NCI-H345 (cell line): ENCODE results near the gene PROS1.
"Not testable (repeated sequence)": the region's sequence is repeated elsewhere in the genome, so short reads cannot be mapped to it uniquely, and the experiment has no call there.

Experiments used
- DNase-seq: peaks from one replicate; lab custom pipeline; 2025; lab: John Stamatoyannopoulos, UW

The PROS1 gene

DNA sequence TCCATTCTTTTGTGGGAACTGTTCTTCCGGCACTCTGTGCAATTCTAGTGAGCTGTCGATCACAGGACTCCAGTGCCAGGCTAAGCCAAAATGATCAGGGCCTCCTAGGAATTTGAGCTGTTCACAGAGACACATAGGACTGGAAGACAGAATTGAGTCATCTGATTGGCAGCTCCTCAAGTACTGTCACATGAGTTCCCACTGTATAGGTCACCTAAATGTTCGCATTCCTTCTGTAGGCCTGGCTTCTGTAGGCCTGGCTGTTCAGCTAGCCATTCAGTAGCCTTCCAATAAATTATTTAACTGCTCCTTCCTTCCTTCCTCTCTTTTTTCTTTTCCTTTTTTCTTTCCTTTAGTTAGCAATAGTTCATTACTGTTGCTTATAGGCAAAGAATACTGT lies 4.3 kb downstream of the PROS1 start:
- DNase-seq: no peak

DNA sequence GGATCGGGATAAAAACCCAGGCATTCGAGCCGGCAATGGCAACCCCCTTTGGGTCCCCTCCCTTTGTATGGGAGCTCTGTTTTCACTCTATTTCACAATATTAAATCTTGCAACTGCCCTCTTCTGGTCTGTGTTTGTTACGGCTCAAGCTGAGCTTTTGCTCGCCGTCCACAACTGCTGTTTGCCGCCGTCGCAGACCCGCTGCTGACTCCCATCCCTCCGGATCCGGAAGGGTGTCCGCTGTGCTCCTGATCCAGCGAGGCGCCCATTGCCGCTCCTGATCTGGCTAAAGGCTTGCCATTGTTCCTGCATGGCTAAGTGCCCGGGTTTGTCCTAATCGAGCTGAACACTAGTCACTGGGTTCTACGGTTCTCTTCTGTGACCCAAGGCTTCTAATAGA lies 8.6 kb downstream of the PROS1 start:
- not testable (repeated sequence) for DNase-seq

DNA sequence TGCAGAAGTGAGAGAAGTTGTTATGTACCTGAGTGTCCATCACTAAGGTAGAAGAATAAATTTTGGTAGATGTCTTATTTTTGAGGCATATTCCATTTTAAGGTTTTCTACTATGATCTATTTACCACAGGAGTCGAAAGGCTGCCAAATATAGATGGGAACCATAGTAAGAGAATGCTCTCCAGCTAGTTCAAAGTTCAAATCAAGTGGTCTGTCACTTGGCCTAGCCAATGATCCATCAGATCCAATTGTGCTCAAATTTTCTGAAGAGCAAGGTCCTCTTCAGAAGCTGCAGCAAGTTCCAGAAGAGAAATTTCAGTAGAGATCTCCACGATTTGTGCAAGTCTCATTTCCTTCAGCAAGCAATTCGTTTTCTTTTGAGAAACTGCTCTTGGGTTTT lies 10.9 kb downstream of the PROS1 start:
- DNase-seq: no peak

GRCh38 chr3:93961489-93961888 lies 12.2 kb downstream of the PROS1 start:
- DNase-seq: no peak

GRCh38 chr3:93961026-93961425 lies 12.7 kb downstream of the PROS1 start:
- DNase-seq: no peak

DNA sequence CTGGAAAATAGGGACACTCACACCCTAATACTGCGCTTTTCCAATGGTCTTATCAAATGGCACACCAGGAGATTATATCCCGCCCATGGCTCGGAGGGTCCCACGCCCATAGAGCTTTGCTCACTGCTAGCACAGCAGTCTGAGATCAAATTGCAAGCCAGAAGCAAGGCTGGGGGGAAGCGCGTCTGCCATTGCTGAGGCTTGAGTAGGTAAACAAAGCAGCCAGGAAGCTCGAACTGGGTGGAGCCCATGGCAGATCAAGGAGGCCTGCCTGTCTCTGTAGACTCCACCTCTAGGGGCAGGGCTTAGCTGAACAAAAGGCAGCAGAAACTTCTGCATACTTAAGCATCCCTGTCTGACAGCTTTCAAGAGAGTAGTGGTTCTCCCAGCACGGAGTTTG lies 23.7 kb downstream of the PROS1 start:
- peak; percentile 1 for DNase-seq

DNA sequence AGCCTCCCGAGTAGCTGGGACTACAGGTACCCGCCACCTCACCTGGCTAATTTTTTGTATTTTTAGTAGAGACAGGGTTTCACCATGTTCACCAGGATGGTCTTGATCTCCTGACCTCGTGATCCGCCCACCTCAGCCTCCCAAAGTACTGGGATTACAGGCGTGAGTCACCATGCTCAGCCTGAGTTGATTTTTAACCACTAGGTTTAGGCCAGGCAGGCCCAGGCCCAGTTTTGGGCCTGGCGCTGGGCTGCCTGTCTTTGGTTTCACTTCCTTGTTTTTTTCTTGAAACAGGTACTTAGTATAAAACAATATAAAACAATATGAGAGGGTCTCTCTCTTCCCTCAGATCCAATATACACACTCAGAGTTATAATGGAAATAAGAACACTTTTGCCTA lies 36.2 kb downstream of the PROS1 start:
- DNase-seq: not testable (repeated sequence)

DNA sequence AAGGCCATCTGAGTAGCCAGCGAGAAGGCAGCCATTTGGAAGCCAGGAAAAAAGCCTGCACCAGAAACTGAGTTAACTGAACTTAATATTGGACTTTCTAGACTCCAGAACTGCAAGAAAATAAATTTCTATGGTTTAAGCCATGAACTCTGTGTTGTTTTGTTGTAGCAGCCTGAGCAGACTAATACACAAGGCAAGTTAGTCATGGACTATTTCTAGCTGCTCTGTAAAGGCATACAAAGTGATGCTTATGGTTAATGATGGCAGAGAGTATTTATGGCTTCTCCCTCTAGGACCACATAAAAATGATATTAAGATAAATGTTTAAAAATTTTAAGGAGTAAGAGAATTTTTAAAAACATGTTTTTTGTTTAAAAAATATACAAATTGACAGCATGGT lies 37.1 kb downstream of the PROS1 start:
- no peak for DNase-seq

DNA sequence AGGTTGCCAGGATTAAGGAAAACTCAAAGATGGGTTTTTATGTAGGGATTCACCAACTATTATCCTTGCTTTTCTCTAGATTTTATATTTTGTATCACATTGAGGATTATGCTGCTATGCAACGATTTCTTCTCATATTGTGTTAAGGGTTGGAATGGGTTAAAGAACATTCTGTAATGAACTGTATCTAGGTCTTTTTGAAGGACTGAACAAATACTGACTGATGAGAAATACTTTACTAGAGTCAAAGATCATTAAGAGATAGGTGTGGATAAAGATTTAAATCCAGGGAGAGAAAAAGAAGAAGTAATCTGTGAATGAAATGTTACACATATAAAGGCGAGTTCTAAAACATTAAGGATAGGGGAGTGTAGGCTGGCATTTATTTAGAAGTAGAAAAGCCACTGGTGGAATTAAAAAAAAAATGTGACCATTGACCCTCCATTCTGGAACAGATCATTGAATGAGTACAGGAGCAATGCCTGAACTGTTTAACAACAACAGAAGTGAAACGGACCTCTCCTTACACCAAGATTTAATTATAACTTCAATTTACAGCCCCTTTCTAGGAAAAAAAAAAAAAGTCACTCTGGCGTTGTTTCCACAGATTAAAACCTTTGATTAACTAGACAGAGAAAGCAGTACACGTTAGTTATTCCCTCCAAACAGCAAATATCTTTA lies 39.2 kb downstream of the PROS1 start:
- no peak for DNase-seq

DNA sequence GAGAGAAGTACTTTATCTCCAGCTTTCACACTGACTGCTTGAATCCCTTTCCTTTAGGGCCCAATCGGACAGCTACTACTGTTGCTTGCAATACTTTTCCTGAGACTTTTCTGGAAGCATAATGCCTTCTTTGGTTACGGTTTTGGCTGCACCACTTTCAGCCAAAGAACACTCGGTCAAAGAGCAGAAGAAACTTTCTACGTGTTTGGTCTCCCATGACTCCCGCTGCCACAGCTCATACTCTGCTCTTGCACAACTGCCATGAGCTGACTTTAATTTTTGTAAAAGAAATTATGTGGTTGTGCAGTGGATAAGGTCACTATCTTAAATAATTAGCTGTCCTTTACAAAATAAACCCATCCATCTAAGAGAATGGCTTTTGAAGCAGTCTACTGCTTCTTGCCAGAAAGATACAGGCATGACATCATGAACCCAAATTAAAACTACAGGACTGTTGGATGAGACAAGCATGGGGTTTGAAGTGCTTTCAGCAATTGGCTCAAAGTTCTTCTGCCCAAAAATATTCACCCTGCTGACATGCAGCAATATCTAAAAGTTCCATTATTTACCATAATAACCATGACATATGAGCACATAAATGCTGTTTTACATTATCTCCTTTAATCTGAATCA lies 42.0 kb downstream of the PROS1 start:
- DNase-seq: no peak

DNA sequence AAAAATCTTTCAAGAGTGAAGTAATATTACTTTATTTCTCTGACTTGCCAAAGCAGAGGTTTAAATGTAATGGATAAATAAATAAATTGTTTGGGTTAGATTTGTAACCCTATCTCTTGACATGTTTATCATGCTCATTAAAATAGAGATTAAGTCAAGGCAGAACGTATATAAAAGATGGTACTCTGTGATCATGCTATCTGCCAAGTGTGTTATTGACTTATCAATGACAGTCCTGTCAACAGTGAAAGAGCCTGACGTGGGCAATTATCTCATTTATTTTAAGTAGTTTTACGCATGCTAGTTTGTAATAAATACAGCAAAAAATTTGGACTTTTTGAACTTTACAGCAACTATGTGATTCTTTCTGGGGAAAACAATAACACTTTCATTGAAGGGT lies 43.7 kb downstream of the PROS1 start:
- DNase-seq: no peak

GRCh38 chr3:93926789-93927188 lies 46.9 kb downstream of the PROS1 start:
- no peak for DNase-seq

DNA sequence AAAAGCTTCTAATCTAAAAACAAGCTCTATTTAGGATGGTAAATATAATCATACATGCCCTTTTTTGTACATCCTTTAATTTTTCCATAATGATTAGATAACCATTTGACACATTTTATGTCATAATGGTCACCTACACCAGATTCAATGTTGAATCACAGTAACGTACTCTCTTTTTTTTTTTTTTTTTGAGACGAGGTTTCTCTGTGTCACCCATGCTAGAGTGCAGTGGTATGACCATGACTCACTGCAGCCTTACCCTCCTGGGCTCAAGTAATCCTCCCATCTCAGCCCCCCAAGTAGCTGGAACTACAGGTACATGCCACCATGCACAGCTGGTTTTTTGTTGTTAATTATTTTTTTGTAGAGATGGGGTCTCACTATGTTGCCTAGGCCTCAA lies 49.2 kb downstream of the PROS1 start:
- no peak for DNase-seq

GRCh38 chr3:93923006-93923405 lies 50.7 kb downstream of the PROS1 start:
- no peak for DNase-seq

GRCh38 chr3:93917546-93918029 lies 56.1 kb downstream of the PROS1 start:
- not testable (repeated sequence) for DNase-seq

DNA sequence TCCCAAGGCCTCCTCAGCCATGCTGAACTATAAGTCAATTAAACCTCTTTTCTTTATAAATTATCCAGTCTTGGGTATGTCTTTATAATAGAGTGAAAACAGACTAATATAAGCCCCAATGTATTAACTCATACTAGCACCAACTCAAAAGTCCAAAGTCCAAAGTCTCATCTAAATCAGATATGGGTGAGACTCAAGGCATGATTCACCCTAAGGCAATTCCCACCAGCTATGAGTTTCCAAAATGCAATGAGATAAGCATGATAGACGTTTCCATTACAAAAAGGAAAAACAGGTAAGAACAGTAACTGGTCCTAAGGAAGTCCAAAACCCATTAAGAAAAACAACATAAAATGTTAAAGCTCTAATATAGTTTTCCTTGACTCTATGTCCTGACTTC lies 60.1 kb downstream of the PROS1 start:
- DNase-seq: not testable (repeated sequence)

GRCh38 chr3:93911206-93911605 lies 62.5 kb downstream of the PROS1 start:
- no peak for DNase-seq

DNA sequence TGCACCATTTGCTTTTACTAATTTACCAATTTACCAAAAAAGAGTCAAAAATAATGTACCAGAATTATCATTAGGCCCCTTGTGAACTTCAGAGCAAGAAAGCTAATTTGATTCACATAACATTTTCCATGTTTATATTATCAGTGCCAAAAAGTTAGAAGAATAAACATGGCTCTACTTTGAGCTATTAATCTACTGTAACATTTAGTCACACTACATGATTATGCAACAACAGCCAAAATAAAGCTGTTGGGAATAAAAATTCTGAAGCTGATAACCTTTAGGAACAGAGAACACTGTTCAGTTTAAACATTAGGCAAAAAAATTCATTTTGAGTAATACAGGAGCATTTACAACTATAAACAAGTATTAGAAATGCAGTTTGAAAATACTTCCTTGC lies 63.6 kb downstream of the PROS1 start:
- no peak for DNase-seq

DNA sequence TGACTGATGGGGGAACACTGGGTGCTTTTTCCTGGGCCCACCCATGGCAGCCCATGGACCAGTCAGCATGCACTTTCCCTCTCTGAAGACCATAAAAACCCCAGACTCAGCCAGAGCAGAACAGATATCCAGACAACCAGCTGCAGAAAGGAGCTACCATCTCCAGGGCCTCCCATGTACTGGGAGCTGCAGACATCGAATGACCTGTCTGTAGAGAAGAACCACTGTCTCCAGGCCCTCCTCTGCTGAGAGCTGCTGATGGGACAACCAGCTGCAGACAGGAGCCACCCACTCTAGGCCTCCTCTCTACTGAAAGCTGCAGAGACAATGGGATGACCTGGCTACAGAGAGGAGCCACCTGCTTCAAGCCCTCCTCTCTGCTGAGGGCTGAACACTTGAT lies 66.6 kb downstream of the PROS1 start:
- no peak for DNase-seq

- DNase-seq: no peak
Measured at GRCh38 chr3:93906245-93906644, 67.5 kb downstream of the PROS1 start.

DNA sequence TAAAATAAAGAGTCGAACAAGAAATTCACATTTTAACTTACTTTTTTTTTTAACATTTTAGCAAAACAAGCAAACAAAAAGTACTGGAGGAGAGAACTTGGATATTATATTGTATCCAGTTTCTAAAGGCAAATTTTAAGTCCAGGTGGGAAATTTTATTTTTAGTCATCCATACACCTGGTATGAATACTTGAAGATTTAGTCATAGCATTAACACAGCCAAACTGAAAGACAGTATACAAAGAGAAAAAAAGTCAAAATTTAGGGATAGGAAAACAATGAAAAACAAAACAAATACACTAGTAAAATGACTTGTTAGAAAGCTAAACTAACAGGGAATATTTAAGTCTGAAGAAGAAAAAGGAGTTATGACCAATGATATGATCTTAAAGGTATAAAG lies 69.1 kb downstream of the PROS1 start:
- no peak for DNase-seq

- DNase-seq: not testable (repeated sequence)
Measured at GRCh38 chr3:93878250-93879017, 95.3 kb downstream of the PROS1 start.

- not testable (repeated sequence) for DNase-seq
Measured at GRCh38 chr3:93877427-93877826, 96.3 kb downstream of the PROS1 start.
